DMS53 (cell line): ENCODE data around the gene FBXO2.
"Not testable (repeated sequence)": the region's sequence is repeated elsewhere in the genome, so short reads cannot be mapped to it uniquely, and the experiment has no call there.

Experiments used
- DNase-seq: peaks from one replicate; lab custom pipeline; 2025; lab: John Stamatoyannopoulos, UW

Gene FBXO2

DNA sequence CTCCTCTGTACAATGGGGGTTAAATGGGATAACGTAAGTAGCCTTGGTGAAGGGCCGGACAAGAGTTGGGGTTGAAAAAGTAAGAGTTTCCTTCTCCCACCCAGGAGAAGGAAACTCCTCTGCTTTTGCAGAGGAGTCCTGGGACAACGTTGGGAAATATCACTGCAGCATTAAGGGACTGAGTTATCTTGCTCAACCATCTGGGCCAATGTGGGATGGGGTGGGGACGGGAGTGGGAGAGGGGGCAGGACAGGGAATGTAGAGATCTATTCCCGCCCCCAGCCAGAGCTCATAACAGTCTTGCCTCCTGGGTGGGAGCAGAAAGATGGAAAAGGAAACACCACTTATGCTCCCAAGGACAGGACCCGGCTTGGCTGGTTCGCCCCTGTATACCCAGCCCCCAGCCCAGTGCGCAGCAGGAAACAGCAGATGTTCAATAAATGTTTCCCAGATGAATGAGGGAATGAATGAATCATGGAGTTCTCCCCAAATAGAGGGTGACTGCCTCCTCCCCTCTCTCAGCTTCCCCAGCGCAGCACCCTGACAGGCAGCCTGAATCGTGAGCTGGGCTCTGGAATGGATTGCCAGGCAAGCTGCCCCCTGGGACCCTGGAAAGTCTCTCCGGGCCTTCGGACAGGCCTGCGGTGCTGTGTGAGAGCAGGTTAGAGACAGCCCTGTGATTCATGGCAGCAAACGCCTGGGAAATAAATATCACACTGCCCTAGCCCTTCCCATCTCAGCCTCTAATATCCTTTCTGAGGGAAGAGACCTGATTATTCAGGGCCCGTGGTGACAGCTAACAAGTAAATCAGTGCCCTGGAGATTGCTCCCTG lies 24.8 kb downstream of the FBXO2 start:
- no peak for DNase-seq

DNA sequence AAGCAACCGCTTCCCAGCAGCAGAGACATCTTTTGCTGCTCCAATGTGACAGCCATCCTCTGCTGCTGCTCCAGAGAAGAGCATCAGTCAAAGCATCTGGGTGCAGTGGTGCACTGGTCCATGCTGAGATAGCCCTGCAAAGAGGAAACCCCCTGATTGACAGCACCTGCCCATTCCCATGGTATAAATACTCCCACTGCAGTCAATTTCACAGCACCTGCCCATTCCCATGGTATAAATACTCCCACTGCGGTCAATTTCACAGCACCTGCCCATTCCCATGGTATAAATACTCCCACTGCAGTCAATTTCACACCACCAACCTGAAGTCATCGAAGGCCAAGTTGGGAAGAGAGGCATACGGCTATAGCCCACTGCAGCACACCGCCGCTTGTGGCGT lies 25.5 kb downstream of the FBXO2 start:
- DNase-seq, result no peak

DNA sequence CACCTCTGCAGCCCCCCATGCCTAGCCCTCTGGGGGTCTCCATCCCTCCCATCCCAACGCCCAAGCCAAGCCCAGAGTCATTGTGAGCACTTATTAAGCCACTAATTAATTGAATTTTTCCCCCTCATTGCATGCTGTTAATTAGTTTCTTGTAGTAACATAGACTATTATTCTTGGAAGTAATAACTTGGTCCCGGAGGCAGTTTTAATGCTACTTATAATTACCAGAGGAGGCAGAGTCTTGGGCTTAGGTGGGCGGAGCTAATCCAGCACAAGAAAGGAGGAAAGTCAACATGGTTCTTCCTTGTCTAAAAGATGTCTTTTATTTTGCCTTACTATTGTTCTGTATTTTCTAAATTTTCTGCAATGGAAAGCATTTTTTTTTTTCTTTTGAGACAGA lies 27.7 kb downstream of the FBXO2 start:
- DNase-seq, result no peak

DNA sequence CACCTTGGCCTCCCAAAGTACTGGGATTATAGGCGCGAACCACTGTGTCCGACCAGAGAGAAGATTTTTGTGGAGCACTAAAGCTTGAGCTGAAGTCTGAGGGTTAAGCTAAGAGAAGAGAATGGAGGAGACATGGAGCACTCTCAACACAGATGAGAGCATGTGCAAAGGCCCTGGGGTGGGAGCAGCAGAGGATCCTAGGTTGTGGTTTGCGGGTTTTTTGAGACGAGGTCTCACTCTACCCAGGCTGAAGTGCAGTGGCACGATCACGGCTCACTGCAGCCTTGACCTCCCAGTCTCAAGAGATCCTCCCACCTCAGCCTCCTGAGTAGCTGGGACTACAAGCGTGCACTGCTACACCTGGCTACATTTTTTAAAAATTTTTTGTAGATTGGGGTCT lies 30.5 kb downstream of the FBXO2 start:
- DNase-seq, result no peak

DNA sequence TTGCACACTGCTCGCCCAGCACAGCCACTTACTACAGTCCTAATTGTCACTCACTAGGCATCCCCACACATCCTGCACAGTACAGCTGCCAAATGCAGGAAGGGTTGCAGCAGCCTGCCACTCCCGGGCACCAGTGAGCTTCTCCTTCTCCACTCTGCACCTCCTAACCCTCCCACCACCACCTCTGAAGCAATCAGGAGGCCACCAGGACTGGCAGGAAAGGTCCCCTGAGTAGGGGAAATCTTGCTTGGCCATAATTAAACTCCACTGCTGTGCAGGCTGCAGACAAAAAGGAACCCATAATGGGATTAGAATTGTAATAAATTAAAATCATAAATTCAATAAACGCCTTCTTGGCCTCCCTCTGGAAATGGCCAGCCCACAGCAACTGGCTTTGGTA lies 31.8 kb downstream of the FBXO2 start:
- DNase-seq, result no peak

DNA sequence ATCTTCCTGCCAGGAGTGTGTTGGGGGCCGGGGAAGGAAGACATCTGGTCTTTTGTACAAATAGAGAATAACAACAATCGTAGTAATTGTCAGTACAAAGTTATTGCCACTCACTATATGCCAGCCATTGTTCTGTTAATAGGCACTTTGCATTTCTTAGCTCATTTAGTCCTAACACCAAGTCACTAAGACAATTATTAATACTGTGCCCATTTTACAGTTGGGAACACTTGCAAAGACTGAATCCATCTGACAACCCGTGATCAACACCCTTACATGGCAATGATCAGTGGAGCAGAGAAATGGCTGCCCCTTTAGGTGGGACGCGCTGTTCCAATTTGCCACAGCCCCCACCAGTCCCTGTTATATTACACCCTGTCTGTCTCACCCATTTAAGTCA lies 33.3 kb downstream of the FBXO2 start:
- DNase-seq, result no peak

DNA sequence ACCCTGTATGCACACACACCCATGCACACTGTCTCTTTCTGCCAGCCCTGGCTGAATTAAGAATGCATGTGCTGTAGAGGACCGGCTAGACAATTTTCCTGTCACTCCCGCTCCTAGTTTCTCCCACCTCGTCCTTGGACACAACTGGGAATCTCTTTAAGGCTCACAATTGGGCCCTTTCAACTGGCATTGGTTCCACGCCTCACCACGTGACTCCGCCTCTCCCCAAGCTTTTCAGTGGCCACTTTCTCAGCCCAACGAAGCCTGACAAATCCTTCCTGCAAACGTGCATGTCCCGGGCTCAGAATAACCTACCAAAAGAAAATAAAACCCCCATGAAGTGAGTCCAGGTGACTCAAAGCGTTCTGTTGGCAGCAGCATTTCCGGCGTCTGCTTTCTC lies 33.8 kb downstream of the FBXO2 start:
- no peak for DNase-seq

DNA sequence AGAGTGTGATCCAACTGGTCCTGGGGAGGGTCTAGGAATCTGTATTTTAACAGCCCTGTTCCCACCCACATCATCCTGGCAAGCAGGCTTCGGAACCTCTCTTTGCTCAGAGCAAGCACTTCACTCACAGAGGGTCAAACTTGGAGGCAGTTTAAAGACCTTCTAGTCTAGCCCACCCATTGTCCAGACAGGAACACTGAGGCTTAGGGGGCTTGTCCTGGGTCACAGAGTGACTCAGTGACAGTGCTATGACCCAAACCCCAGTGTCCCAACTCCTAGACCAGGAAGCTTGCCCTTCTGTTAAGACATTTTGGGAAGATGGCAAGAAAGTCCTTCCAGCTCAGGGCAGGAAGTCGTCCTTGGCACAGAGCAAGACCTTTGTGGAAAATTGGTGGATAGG lies 36.5 kb downstream of the FBXO2 start:
- no peak for DNase-seq

DNA sequence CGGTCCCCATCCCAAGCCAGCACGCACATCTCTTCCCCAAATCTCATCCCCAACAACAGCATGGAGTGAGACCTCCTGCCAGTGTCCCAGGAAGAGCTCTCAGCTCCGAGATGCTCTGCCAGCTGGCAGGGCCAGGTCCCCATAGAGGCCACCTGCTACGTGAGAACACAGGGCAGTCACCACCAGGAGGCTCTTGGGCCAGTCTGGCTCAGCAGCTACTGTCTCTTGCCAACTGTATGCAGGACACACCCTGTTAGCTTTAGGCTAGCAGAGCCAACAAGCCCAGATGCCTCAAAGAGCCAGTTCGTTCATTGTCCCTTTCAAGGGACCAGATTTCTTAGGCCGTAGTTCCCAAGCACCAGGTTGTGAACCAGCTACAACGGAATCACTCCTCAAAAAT lies 36.9 kb downstream of the FBXO2 start:
- peak; percentile 26 for DNase-seq

DNA sequence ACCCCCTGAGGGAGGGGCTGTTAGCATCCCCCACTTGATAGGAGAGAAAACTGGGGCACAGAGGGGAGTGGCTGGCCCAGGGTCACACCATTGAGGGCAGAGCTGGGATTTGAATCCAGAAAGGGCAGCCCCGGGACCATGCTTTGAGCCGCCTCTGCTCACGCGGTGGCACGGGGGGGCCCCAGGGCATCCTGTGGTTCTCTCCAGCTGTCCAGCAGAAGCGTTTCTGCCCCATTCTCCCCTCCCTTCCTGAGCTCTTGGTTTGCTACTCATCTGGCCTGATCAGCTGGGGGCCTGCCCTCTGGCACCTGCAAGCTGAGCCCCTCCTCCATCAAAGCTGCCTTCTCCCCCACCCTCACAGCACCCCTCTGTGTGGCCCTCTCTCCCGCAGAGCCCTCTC lies 37.5 kb downstream of the FBXO2 start:
- no peak for DNase-seq

DNA sequence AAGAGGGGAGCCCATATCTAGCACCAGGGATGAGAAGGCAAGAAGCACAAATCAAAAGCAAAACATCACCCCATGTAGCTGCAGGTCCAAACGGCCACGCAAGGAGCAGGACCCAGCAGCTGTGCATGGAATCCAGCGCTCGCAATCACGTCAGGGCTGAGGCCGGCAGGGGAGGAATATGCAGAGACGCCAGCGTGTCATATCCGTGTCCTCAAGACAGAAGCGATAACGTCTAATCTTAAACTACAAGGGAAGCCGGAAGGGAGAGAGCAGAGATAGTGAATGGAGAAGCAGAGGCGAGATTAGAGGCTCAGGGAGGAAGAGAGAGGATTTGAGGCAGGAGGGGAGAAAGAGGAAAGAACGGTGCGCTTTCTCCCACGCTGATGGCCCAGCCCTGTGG lies 39.1 kb downstream of the FBXO2 start:
- no peak for DNase-seq

DNA sequence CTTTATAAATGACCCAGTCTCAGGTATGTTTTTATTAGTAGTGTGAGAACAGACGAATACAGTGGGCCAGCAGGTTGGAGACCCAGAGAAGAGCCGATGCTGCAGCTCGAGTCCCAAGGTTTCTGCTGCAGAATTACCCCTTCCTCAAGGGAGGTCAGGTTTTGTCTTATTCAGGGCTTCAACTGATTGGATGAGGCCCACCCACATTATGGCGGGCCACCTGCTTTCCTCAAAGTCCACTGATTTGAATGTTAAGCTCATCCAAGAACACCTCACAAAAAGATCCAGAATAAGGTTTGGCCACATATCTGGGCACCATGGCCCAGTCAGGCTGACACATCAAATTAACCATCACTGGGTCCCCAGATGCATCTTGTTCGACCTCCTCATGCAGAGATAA lies 40.9 kb downstream of the FBXO2 start:
- no peak for DNase-seq

DNA sequence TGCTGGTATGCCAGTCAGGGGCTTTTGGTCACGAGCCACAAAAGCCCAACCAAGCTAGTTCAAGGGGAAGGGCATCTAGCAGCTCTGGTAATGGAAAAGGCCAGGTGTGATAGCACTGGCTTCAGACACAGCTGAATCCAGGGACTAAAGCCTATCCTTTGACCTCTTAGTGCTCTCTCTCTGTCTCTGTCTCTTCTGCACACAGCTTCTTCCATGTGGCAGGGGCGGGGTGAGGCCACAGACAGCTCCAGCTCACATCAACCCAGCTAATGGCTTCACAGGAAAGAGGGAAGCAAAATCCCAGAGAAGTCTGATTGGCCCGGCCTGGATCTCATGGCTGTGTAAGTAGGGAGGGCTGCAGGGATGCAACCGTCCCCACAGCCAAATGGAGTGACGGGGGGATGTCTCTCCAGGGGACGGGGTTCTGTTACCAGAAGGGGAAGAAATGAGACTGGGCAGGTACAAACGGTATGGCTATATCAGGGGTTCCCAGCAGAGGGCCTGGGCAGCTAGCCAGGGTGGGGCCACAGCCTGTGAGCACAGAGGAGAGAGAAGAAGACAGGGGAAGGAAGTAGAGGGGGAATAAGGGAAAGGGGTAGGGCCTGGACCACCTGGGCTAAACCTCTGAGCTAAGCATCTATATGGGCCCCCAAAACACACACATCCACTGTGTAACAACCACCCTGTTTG lies 42.4 kb downstream of the FBXO2 start:
- DNase-seq, result no peak

DNA sequence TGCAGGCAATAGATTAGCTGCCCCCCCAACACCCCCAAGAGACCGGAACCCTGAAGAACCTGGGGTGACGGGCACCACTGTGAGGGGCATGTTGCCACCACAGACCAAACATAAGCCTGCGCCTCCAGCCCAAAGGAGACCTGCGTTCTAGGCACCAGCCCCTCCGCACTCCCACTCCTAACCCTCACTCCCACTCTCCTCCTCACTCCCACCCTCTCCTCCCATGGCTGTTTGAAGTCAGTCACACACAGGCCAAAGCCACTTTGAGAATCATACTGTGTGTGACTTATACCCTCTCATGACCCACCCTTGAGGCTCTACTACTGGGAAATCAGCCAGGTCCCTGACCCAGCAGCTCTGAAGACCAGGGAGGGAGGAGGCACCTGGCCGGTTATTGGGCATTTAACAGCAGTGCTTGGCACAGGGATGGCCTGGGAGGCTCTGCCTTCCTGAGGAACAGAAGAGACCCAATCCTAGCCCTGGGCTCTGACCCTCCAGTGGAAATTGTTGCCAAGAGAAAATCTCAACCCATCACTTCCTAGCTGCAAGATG lies 43.5 kb downstream of the FBXO2 start:
- no peak for DNase-seq

DNA sequence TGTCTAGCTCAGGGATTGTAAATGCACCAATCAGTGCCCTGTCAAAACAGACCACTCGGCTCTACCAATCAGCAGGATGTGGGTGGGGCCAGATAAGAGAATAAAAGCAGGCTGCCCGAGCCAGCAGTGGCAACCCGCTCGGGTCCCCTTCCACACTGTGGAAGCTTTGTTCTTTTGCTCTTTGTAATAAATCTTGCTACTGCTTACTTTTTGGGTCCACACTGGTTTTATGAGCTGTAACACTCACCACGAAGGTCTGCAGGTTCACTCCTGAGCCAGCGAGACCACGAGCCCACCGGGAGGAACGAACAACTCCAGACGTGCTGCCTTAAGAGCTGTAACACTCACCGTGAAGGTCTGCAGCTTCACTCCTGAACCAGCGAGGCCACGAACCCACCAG lies 44.9 kb downstream of the FBXO2 start:
- DNase-seq, result not testable (repeated sequence)

DNA sequence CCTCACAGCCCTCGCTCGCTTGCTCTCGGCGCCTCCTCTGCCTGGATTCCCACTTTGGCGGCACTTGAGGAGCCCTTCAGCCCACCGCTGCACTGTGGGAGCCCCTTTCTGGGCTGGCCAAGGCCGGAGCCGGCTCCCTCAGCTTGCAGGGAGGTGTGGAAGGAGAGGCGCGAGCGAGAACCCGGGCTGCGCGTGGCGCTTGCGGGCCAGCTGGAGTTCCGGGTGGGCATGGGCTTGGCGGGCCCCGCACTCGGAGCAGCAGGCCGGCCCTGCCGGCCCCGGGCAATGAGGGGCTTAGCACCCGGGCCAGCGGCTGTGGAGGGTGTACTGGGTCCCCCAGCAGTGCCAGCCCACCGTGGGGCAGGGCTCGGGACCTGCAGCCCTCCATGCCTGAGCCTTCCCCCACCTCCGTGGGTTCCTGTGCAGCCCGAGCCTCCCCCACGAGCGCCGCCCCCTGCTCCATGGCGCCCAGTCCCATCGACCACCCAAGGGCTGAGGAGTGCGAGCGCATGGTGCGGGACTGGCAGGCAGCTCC lies 45.6 kb downstream of the FBXO2 start:
- not testable (repeated sequence) for DNase-seq

DNA sequence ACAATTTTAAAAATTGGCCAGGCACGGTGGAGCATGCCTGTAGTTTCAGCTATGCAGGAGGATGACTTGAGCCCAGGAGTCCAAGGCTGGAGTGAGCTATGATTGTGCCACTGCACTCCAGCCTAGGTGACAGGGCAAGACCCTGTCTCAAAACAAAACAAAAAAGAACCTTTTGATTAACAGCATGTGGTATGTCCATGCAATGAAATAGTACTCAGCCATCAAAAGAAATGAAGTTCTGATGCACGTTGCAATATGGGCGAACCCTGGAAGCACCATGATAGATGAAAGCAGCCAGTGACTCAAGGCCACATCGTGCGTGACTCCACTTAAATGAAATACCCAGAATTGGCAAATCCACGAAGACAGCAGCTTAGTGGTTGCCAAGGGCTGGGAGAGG lies 47.5 kb downstream of the FBXO2 start:
- no peak for DNase-seq

DNA sequence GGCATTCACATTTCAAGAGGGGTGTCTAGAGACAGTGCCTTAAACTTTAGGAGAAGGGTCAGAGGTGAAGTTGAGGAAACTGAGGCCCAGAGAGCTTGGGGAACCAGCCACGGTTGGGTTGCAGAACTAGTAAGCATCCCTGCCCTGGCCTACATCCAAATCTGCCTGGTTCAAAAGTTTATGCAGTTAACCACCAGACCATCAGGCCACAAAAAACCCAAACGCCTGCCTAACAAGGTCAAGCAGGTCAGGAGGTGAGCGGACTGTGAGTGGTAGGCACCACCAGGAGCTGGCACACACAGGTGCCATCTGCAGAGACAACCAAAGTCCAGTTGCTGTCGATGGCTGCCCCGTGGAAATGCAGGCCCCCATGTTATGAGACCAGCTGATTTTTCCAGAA lies 51.2 kb downstream of the FBXO2 start:
- DNase-seq, result no peak

DNA sequence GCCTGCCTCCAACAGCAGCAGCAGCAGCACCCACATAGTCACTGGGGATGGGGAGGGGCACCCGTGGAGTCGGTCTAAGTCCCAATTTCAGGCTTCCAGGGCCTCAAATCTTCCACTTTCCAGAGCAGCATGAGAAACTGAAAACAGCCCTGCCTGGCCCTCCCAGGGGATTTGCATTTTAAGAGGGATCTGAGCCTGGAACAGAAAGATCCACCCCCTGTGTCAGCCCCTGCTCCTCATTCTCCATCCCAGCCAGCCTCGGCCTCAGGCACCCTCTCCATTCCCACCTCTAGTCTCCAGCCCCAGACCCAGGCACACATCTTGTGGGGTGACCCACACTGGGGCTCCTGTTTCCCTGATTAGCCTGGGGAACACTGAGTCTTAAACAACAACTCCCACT lies 51.8 kb downstream of the FBXO2 start:
- DNase-seq, result no peak

DNA sequence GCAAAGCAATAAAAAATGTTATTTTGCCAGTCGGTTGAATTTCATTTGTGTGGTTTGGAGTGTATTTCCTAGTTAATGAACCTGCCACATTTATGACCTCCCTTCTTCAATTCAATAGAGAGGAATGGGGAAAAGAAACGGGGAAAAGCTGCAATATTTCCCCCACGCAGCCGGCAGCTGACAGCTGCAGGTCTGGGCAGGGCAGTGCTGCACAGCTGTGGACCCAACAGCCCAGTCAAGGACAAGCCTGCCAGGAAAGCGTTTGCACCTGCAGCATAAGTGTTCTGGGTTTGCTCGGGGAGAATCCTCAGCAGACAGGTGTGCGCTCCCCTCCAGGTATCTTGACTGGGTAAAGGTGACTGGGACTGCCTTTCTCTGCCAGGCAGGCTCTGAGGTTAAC lies 53.4 kb downstream of the FBXO2 start:
- DNase-seq, result no peak

DNA sequence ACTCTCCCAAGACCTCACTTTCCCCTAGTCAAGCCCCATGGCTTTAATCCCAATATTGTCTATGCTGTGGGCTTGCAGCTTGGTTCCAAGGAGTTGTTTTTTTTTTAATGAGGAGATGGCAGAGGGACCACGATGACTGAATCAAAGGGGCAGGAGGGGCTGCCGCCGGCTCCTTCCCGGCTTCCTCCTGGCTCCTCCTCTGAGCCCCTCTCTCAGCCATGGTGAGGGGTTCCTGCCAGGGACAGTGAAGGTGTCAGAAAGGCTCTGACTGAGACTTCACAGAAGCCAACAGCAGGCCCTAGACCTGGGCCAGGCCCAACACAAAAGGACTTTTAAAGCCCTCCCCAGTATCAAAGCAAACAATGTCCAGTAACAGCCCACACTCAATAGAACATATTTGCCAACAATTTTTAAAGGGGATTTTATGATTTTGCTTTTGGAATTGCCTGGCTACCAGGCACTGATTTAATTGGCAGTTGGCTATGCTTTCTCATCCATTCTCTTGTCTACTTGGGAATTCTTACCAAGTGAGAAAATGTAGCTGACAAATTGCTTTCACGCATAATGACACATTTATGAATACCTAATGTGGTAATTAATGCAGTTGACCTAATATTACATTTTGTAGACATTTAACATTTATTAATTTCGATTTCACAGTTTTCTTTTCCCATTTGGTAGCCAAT lies 54.2 kb downstream of the FBXO2 start:
- no peak for DNase-seq

DNA sequence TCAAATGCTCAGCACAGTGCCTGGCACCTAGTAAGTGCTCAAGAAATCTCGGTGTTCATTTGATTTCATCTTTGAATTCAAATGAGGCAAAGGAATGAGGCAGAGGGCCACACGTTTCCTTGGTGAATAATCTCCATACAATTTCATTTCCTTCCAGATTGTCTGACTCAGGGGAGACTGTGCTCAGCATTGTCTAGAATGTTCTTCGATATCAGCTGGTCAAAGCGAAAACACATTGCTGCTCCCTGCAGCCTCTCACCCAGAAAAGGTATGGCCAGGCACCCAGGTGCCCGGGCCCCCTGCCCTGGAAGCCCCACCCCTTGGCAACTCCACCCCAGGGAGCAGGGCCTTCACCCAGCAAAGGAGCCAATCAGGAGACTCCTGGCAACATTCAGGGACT lies 55.8 kb downstream of the FBXO2 start:
- no peak for DNase-seq
